ENCODE measurements around the gene EPHA4. TPM values are rescaled to one million over a fixed set of nuclear protein-coding genes. Genes with fewer than 3 reads are reported as not detected.

EPHA4 gene
- total and polyA plus RNA-seq, 2 of the 4 experiments (the other 2 are of a cell fraction), result 36.9 to 132 TPM

- intact Hi-C loops (cut with micrococcal nuclease), result no loop called here
- POLR2A ChIA-PET (ENCODE audit: unreplicated experiment), result no interaction called here
- dilution Hi-C loops (cut with HindIII; ENCODE audit: low sequenced_read_pairs, unreplicated experiment), result no loop called here
Measured at GRCh38 chr2:221506469-221506868, 65.6 kb downstream of the EPHA4 start.

More at GRCh38 chr2:221506469-221506868, 65.6 kb downstream of the EPHA4 start:
- H2BK15ac ChIP-seq (ENCODE audit: low read depth, low read length), result no peak overlapping the region
- no peaks in the 10 kb centered on the region for H3K36me3 ChIP-seq (ENCODE audit: control insufficient read depth, insufficient read depth, low read length)
- H3K27me3 ChIP-seq (ENCODE audit: control insufficient read depth, insufficient read depth, low read length), result no peaks in the 10 kb centered on the region
- H3K9ac ChIP-seq (ENCODE audit: low read depth, low read length), result no peak overlapping the region
- H3K14ac ChIP-seq (replicated peaks; ENCODE audit: low read depth, low read length), result no peak overlapping the region
- H2BK5ac ChIP-seq (ENCODE audit: low read depth, low read length, poor library complexity, severe bottlenecking), result no peak overlapping the region
- CTCF ChIA-PET, result no interaction called here
- H2AK5ac ChIP-seq (ENCODE audit: low read depth, low read length), result no peak overlapping the region
- ATAC-seq (ENCODE audit: low read depth) (no peak), DNase-seq (no peak)
- H3K4me1 ChIP-seq (ENCODE audit: control insufficient read depth, insufficient read depth, low read length), result peaks cover 9% of the 10 kb centered on the region
- H3K4ac ChIP-seq (ENCODE audit: low read depth, low read length), result no peak overlapping the region
- TF ChIP-seq CHD1 (IDR thresholded peaks at IDR 0.05; ENCODE audit: low read depth, low read length) (no peak), BHLHE40 (IDR thresholded peaks at IDR 0.05; ENCODE audit: low read depth, low read length) (no peak), USF2 (IDR thresholded peaks at IDR 0.05; ENCODE audit: low read depth, low read length) (no peak)
- H4K20me1 ChIP-seq (ENCODE audit: insufficient read depth, low read length), result no peaks in the 10 kb centered on the region
- no peak overlapping the region for H2BK20ac ChIP-seq (ENCODE audit: low read depth, low read length)
- H4K8ac ChIP-seq (ENCODE audit: low read depth in 2 of 2, low read length in 2 of 2), result no peak overlapping the region
- no peaks in the 10 kb centered on the region for H3K9me1 ChIP-seq (ENCODE audit: insufficient read depth, low read length)
- peaks cover 0 to 6% of the 10 kb centered on the region in 2 experiments; a peak in 1 of 4 replicates for H3K79me1 ChIP-seq (ENCODE audit: low read depth in 1 of 2, low read length in 2 of 2)
- H3K4me3 ChIP-seq (ENCODE audit: insufficient read depth, low read depth, low read length), result no peak overlapping the region
- no peak overlapping the region for H2AK9ac ChIP-seq (replicated peaks; ENCODE audit: low read depth, low read length, poor library complexity)
- no peak overlapping the region for H3K23ac ChIP-seq (ENCODE audit: low read depth, low read length)
- no peak overlapping the region for H2AFZ ChIP-seq (replicated peaks; ENCODE audit: low read length, poor library complexity)
- no peak overlapping the region for H3K18ac ChIP-seq (ENCODE audit: low read depth, low read length)
- no peak overlapping the region for H3K56ac ChIP-seq (ENCODE audit: extremely low read depth, insufficient read depth, low read length)
- in situ Hi-C loops (cut with MboI; ENCODE audit: low sequenced_read_pairs), result no loop called here
- no peak overlapping the region for H2BK120ac ChIP-seq (ENCODE audit: low read depth, low read length)
- WGBS, 2 experiments (ENCODE audit: extremely low coverage in 2 of 2, insufficient read length in 1 of 2), result no CpG with 5 or more reads among the region's 2 CpGs
- no peak overlapping the region for H4K91ac ChIP-seq (ENCODE audit: insufficient read depth, low read depth, low read length)
- BruUV-seq (replicated peaks), result no TSS peak
- no peak overlapping the region for H3K4me2 ChIP-seq (ENCODE audit: low read depth, low read length)
- H4K5ac ChIP-seq (ENCODE audit: low read depth, low read length), result no peak overlapping the region
- H3K9me3 ChIP-seq (ENCODE audit: control insufficient read depth, insufficient read depth, low read length), result no peaks in the 10 kb centered on the region
- H3K27ac ChIP-seq (ENCODE audit: insufficient read depth, low read length), result no peak overlapping the region
